GM12878 (cell line): ENCODE measurements around the gene OLR1. TPM values are rescaled to one million over a fixed set of nuclear protein-coding genes. Genes with fewer than 3 reads are reported as not detected.

Experiments used
- ATAC-seq: fragments of 200-7000 bp; cut with Tn5 transposase; 3 replicates; pipeline ENCODE4 v1.9.1; 2020; ENCODE audit warnings: mild to moderate bottlenecking, moderate library complexity
- BruUV-seq: library from RNA; stranded (reverse); fragments of 400-500 nt; replicated peaks from 2 replicates; lab custom pipeline; 2021; lab: Mats Ljungman, UMichigan
- CTCF ChIA-PET: fragments of 300-600 bp; sonication (Branson Sonifier 250); formaldehyde crosslinking; extraction: SDS; loops from one replicate; lab custom pipeline; 2021; ENCODE audit warnings: inconsistent platforms; lab: Yijun Ruan, JAX
- POLR2A ChIA-PET: fragments of 350-600 bp; formaldehyde crosslinking; extraction: SDS; loops from one replicate; lab custom pipeline; 2021; ENCODE audit warnings: inconsistent platforms; lab: Charles Lee
- RAD21 ChIA-PET: fragments of 300-600 bp; sonication (Branson Sonifier 250); formaldehyde crosslinking; loops from one replicate; lab custom pipeline; 2023; ENCODE audit warnings: antibody characterized with exemption; ENCODE audit not compliant: unreplicated experiment; lab: Charles Lee
- SMC1A ChIA-PET: fragments of 300-600 bp; sonication (Branson Sonifier 250); formaldehyde crosslinking; loops from one replicate; lab custom pipeline; 2023; ENCODE audit not compliant: unreplicated experiment, uncharacterized antibody; lab: Charles Lee
- DNase-seq: peaks from one replicate; pipeline ENCODE4 v3.0.0-alpha.2; 2011; ENCODE audit warnings: low read depth, low spot score
- FAIRE-seq: peaks from 3 replicates; lab custom pipeline; 2011; peaks lifted over from hg19 to GRCh38; lab: Jason Lieb, UNC
- H2AFZ ChIP-seq: 2 replicates; pipeline ENCODE4 v1.6.0; 2011; ENCODE audit warnings: low read depth, low read length, control low read depth; ENCODE audit not compliant: control insufficient read depth
- H3K27ac ChIP-seq: 2 replicates; pipeline ENCODE4 v1.5.1; 2011; ENCODE audit warnings: control low read depth; ENCODE audit not compliant: control insufficient read depth, insufficient read depth
- H3K27me3 ChIP-seq, 2 experiments: replicated peaks in 1 of 2; 2 replicates each; pipeline versions ENCODE4 v1.6.0 to v1.6.1; 2011; ENCODE audit warnings: low read length in 1 of 2; ENCODE audit not compliant: control insufficient read depth in 2 of 2, insufficient read depth in 2 of 2
- H3K36me3 ChIP-seq, 2 experiments: 2 replicates each; pipeline ENCODE4 v1.5.1; 2011; ENCODE audit warnings: low read length in 1 of 2; ENCODE audit not compliant: control insufficient read depth in 2 of 2, insufficient read depth in 2 of 2
- H3K4me1 ChIP-seq: 2 replicates; pipeline ENCODE4 v1.6.1; 2011; ENCODE audit warnings: mild to moderate bottlenecking, low read length, moderate library complexity, mixed read lengths; ENCODE audit not compliant: control insufficient read depth, insufficient read depth
- H3K4me2 ChIP-seq: 2 replicates; pipeline ENCODE4 v1.6.0; 2011; ENCODE audit warnings: control low read depth; ENCODE audit not compliant: control insufficient read depth, insufficient read depth
- H3K4me3 ChIP-seq: fragments of 200-600 bp; sonication (generic); 2 replicates; pipeline ENCODE4 v1.5.1; 2016
- H3K79me2 ChIP-seq: 2 replicates; pipeline ENCODE4 v1.6.0; 2011; ENCODE audit warnings: low read length; ENCODE audit not compliant: control insufficient read depth, insufficient read depth
- H3K9ac ChIP-seq: 2 replicates; pipeline ENCODE4 v1.8.0; 2011; ENCODE audit warnings: low read length, control low read depth, mixed read lengths; ENCODE audit not compliant: control insufficient read depth, insufficient read depth
- H3K9me3 ChIP-seq: replicated peaks from 3 replicates; pipeline ENCODE4 v1.5.1; 2011; ENCODE audit warnings: mild to moderate bottlenecking, low read length; ENCODE audit not compliant: control insufficient read depth, insufficient read depth
- H4K20me1 ChIP-seq: 2 replicates; pipeline ENCODE4 v1.6.0; 2011; ENCODE audit not compliant: control insufficient read depth, insufficient read depth
- GATAD2B ChIP-seq: fragments of 450-650 bp; conservative IDR thresholded peaks from 2 replicates; pipeline ENCODE4 v1.6.1; 2017; ENCODE audit warnings: low read depth, mild to moderate bottlenecking, moderate library complexity
- HDAC2 ChIP-seq: fragments of 200-600 bp; sonication (generic); IDR thresholded peaks from 2 replicates; pipeline ENCODE4 v1.6.1; 2017
- IRF4 ChIP-seq: IDR thresholded peaks from 2 replicates; pipeline ENCODE4 v1.6.1; 2011; ENCODE audit warnings: low read depth, low read length
- MEF2B ChIP-seq: fragments of 450-650 bp; IDR thresholded peaks from 2 replicates; pipeline ENCODE4 v1.6.1; 2018; ENCODE audit warnings: mild to moderate bottlenecking, moderate library complexity; ENCODE audit not compliant: partially characterized antibody, poor library complexity, severe bottlenecking
- MYB ChIP-seq: fragments of 150-350 bp; IDR thresholded peaks from 2 replicates; pipeline ENCODE4 v1.6.1; 2014; ENCODE audit warnings: mild to moderate bottlenecking, low read depth, low read length, borderline replicate concordance
- NR2F1 ChIP-seq: fragments of 450-650 bp; conservative IDR thresholded peaks from 2 replicates; pipeline ENCODE4 v1.6.1; 2017; ENCODE audit warnings: mild to moderate bottlenecking
- SUZ12 ChIP-seq: fragments of 200-600 bp; sonication (generic); IDR thresholded peaks from one replicate; pipeline ENCODE4 v1.6.1; 2018; ENCODE audit warnings: antibody characterized with exemption, mild to moderate bottlenecking; ENCODE audit not compliant: unreplicated experiment
- YY1 ChIP-seq: IDR thresholded peaks from 2 replicates; pipeline ENCODE4 v1.6.1; 2011; ENCODE audit warnings: low read depth, mild to moderate bottlenecking, low read length
- ZNF207 ChIP-seq: fragments of 450-650 bp; IDR thresholded peaks from 2 replicates; pipeline ENCODE4 v1.6.1; 2014; ENCODE audit warnings: antibody characterized with exemption, mild to moderate bottlenecking, borderline replicate concordance
- ZNF24 ChIP-seq: fragments of 450-650 bp; IDR thresholded peaks from 2 replicates; pipeline ENCODE4 v1.6.1; 2017; ENCODE audit warnings: antibody characterized with exemption, mild to moderate bottlenecking
- WGBS: methylation state at CpG from one replicate; pipeline ENCODE4 v1.1.6; 2016; ENCODE audit warnings: low lambda C conversion rate; ENCODE audit not compliant: insufficient replicate concordance, insufficient coverage; ENCODE audit errors: missing lambda C conversion rate; 5-methylcytosine and 5-hydroxymethylcytosine counted together
- in situ Hi-C: fragments of 300-500 bp; cut with MboI; formaldehyde crosslinking; loops from 9 replicates; pipeline ENCODE4 v1.14.3; 2018; ENCODE audit warnings: mixed read lengths
- intact Hi-C: fragments of 100-400 bp; cut with micrococcal nuclease; formaldehyde crosslinking; loops from one replicate; pipeline ENCODE4 v1.14.2; 2022; ENCODE audit not compliant: unreplicated experiment
- polyA plus RNA-seq, 11 experiments: library from polyadenylated mRNA; depleted of rRNA in 4 of 11; unstranded in 6 of 11; stranded (reverse) in 5 of 11; fragments of >200 nt; fragmentation: Nextera tagmentation in 4 of 11; fragmentation: Illumina TruSeq in 1 of 11; extraction: Ambion mirVana in 4 of 11; extraction: Trizol in 1 of 11; gene quantifications; 1 replicate in 1 of 11; 2 replicates in 10 of 11; pipeline versions ENCODE4 v1.2.1 to v1.2.3, GENCODE V29; 2011 to 2016; ENCODE audit warnings: inconsistent platforms in 2 of 11, missing spikeins in 2 of 11, low read depth in 1 of 11
- total RNA-seq, 4 experiments: library from RNA; depleted of rRNA in 3 of 4; stranded (reverse); fragments of >200 nt in 3 of 4; fragmentation: Illumina TruSeq in 1 of 4; extraction: Trizol in 1 of 4; gene quantifications; 2 replicates each; pipeline versions ENCODE4 v1.2.1 to v1.2.3, GENCODE V29; 2013 to 2021
- TF ChIP-seq, protein P1 (sequence below): fragments of 450-650 bp; formaldehyde crosslinking; IDR thresholded peaks from 2 replicates; pipeline ENCODE4 v1.4.0; 2022; ENCODE audit warnings: mild to moderate bottlenecking, moderate library complexity
- TF ChIP-seq, protein P2 (sequence below): IDR thresholded peaks from 2 replicates; pipeline ENCODE4 v1.6.1; 2011; ENCODE audit warnings: low read depth, low read length, improper control_type of control experiment, borderline replicate concordance
- TF ChIP-seq, protein P3 (sequence below): IDR thresholded peaks from 2 replicates; pipeline ENCODE4 v1.6.1; 2012; ENCODE audit warnings: low read length, inconsistent platforms
- TF ChIP-seq, protein P4 (sequence below): fragments of 450-650 bp; IDR thresholded peaks from 2 replicates; pipeline ENCODE4 v1.6.1; 2017; ENCODE audit warnings: mild to moderate bottlenecking, moderate library complexity
- TF ChIP-seq, protein P5 (sequence below): IDR thresholded peaks from 2 replicates; pipeline ENCODE4 v1.6.1; 2012; ENCODE audit warnings: low read depth, low read length, improper control_type of control experiment

OLR1 gene
- total and polyA plus RNA-seq, 10 of the 15 experiments (the other 5 are each of a cell fraction or from before 2014, with no cell fraction given), result 0.08 TPM; not detected in 9

DNA sequence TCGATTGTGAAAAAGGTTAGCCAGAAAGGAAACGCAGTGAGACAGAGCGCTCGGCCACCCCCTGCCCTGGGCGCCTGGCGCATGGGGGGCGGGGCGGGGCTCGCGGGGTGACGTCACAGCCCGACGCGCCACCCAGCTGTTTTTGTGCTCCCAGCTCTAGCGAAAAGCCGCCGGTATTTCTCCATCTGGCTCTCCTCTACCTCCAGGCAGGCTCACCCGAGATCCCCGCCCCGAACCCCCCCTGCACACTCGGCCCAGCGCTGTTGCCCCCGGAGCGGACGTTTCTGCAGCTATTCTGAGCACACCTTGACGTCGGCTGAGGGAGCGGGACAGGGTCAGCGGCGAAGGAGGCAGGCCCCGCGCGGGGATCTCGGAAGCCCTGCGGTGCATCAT lies 40.8 kb upstream of the OLR1 start, which contains the start of gene GABARAPL1:
Gene GABARAPL1 (plus strand): TSS at position 139 of the 393 bp plus-strand sequence. CDS start 253 bp downstream, at position 392.
- Histone ChIP-seq H3K4me2 (peak within 1 kb of the TSS; percentile 97), H3K79me2 (no peaks in the 10 kb centered on the region), H3K9me3 (no peaks in the 10 kb centered on the region), H2AFZ (peak within 1 kb of the TSS; percentile 83), H3K27ac (peak within 1 kb of the TSS; percentile 18), H3K4me3 (peak within 1 kb of the TSS; percentile 57), H3K36me3 (no peaks in the 10 kb centered on the region), H3K9ac (peak within 1 kb of the TSS; percentile 60), H3K4me1 (peaks cover 6% of the 10 kb centered on the region; the same call in 1 of the 2 replicates), H4K20me1 (no peaks in the 10 kb centered on the region), H3K27me3 (peaks cover 0 to 3% of the 10 kb centered on the region in 2 experiments; a peak in 2 of 4 replicates)
- ChIA-PET POLR2A (no interaction called here), SMC1A (no interaction called here), RAD21 (no interaction called here), CTCF (interaction anchor here (1.0 kb wide), 1 partner anchor 60 kb away, joined by 3 read pairs; no protein-coding TSS in a partner anchor)
- no peak for DNase-seq
- FAIRE-seq, result no peak
- in situ Hi-C loops (no loop called here), intact Hi-C loops (no loop called here)
- WGBS, result under 1% methylated on average over 35 of the region's 35 CpGs
- BruUV-seq, result no TSS peak
- ATAC-seq, result peak; percentile 79
- TF ChIP-seq HDAC2, result no peak
- no peak for TF ChIP-seq ZNF207
- TF ChIP-seq NR2F1, result no peak
- TF ChIP-seq SUZ12, result no peak
- peak; percentile 12 for TF ChIP-seq MEF2B
- TF ChIP-seq, protein P1, sequence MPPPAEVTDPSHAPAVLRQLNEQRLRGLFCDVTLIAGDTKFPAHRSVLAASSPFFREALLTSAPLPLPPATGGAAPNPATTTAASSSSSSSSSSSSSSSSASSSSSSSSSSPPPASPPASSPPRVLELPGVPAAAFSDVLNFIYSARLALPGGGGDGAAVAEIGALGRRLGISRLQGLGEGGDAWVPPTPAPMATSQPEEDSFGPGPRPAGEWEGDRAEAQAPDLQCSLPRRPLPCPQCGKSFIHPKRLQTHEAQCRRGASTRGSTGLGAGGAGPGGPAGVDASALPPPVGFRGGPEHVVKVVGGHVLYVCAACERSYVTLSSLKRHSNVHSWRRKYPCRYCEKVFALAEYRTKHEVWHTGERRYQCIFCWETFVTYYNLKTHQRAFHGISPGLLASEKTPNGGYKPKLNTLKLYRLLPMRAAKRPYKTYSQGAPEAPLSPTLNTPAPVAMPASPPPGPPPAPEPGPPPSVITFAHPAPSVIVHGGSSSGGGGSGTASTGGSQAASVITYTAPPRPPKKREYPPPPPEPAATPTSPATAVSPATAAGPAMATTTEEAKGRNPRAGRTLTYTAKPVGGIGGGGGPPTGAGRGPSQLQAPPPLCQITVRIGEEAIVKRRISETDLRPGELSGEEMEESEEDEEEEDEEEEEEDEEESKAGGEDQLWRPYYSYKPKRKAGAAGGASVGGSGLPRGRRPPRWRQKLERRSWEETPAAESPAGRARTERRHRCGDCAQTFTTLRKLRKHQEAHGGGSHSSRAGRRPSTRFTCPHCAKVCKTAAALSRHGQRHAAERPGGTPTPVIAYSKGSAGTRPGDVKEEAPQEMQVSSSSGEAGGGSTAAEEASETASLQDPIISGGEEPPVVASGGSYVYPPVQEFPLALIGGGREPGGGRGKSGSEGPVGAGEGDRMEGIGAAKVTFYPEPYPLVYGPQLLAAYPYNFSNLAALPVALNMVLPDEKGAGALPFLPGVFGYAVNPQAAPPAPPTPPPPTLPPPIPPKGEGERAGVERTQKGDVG (CRISPR knock-in tag), result no peak
- TF ChIP-seq IRF4, result no peak
- TF ChIP-seq, protein P2, sequence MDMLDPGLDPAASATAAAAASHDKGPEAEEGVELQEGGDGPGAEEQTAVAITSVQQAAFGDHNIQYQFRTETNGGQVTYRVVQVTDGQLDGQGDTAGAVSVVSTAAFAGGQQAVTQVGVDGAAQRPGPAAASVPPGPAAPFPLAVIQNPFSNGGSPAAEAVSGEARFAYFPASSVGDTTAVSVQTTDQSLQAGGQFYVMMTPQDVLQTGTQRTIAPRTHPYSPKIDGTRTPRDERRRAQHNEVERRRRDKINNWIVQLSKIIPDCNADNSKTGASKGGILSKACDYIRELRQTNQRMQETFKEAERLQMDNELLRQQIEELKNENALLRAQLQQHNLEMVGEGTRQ, result no peak
- no peak for TF ChIP-seq YY1
- TF ChIP-seq, protein P3, sequence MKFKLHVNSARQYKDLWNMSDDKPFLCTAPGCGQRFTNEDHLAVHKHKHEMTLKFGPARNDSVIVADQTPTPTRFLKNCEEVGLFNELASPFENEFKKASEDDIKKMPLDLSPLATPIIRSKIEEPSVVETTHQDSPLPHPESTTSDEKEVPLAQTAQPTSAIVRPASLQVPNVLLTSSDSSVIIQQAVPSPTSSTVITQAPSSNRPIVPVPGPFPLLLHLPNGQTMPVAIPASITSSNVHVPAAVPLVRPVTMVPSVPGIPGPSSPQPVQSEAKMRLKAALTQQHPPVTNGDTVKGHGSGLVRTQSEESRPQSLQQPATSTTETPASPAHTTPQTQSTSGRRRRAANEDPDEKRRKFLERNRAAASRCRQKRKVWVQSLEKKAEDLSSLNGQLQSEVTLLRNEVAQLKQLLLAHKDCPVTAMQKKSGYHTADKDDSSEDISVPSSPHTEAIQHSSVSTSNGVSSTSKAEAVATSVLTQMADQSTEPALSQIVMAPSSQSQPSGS, result 0 out of 2 replicates have a peak, but pooled peaks have one; percentile 31
- TF ChIP-seq, protein P4, sequence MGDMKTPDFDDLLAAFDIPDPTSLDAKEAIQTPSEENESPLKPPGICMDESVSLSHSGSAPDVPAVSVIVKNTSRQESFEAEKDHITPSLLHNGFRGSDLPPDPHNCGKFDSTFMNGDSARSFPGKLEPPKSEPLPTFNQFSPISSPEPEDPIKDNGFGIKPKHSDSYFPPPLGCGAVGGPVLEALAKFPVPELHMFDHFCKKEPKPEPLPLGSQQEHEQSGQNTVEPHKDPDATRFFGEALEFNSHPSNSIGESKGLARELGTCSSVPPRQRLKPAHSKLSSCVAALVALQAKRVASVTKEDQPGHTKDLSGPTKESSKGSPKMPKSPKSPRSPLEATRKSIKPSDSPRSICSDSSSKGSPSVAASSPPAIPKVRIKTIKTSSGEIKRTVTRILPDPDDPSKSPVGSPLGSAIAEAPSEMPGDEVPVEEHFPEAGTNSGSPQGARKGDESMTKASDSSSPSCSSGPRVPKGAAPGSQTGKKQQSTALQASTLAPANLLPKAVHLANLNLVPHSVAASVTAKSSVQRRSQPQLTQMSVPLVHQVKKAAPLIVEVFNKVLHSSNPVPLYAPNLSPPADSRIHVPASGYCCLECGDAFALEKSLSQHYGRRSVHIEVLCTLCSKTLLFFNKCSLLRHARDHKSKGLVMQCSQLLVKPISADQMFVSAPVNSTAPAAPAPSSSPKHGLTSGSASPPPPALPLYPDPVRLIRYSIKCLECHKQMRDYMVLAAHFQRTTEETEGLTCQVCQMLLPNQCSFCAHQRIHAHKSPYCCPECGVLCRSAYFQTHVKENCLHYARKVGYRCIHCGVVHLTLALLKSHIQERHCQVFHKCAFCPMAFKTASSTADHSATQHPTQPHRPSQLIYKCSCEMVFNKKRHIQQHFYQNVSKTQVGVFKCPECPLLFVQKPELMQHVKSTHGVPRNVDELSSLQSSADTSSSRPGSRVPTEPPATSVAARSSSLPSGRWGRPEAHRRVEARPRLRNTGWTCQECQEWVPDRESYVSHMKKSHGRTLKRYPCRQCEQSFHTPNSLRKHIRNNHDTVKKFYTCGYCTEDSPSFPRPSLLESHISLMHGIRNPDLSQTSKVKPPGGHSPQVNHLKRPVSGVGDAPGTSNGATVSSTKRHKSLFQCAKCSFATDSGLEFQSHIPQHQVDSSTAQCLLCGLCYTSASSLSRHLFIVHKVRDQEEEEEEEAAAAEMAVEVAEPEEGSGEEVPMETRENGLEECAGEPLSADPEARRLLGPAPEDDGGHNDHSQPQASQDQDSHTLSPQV, result no peak
- no peak for TF ChIP-seq GATAD2B
- TF ChIP-seq MYB, result no peak
- TF ChIP-seq, protein P5, sequence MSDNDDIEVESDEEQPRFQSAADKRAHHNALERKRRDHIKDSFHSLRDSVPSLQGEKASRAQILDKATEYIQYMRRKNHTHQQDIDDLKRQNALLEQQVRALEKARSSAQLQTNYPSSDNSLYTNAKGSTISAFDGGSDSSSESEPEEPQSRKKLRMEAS, result no peak
- no peak for TF ChIP-seq ZNF24
